Measurements from ENCODE around the gene CUBN. TPM values are rescaled to one million over a fixed set of nuclear protein-coding genes. Genes with fewer than 3 reads are reported as not detected.

Gene CUBN
- total and polyA plus RNA-seq, 7 donors, result 0.25 to 2.4 (median 1.1) TPM; not detected in 2

DNA sequence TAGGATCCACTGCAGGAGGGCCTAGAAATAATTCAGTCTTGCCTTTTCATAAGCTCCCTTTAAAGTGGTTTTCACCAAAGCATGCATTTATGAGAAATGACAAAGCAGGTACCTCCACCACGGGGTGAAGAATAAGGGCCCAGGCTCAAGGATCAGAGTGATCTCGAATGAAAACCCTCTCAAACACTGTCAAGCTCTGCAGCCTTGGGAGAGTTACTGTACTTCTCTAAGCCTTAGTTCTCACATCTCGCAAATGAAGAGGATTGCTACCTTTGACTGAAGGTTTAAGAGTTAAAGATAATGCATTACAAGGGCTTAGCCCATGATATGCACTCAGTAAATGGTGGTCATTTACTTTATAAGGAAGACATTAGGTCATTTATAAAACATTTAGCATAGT, 81.7 kb downstream of the CUBN start:
- no peak overlapping the region for H3K4me3 ChIP-seq
- H3K4me1 ChIP-seq, result no peaks in the 10 kb centered on the region
- TF ChIP-seq EP300 (IDR thresholded peaks at IDR 0.05) (no peak), POLR2AphosphoS5 (IDR thresholded peaks at IDR 0.05) (no peak), POLR2A (IDR thresholded peaks at IDR 0.05) (no peak)
- TF ChIP-seq, protein P1, sequence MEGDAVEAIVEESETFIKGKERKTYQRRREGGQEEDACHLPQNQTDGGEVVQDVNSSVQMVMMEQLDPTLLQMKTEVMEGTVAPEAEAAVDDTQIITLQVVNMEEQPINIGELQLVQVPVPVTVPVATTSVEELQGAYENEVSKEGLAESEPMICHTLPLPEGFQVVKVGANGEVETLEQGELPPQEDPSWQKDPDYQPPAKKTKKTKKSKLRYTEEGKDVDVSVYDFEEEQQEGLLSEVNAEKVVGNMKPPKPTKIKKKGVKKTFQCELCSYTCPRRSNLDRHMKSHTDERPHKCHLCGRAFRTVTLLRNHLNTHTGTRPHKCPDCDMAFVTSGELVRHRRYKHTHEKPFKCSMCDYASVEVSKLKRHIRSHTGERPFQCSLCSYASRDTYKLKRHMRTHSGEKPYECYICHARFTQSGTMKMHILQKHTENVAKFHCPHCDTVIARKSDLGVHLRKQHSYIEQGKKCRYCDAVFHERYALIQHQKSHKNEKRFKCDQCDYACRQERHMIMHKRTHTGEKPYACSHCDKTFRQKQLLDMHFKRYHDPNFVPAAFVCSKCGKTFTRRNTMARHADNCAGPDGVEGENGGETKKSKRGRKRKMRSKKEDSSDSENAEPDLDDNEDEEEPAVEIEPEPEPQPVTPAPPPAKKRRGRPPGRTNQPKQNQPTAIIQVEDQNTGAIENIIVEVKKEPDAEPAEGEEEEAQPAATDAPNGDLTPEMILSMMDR (IDR thresholded peaks at IDR 0.05), result no peak
- no peaks in the 10 kb centered on the region for H3K9me3 ChIP-seq
- H3K27me3 ChIP-seq, result no peaks in the 10 kb centered on the region
- H3K36me3 ChIP-seq, result no peaks in the 10 kb centered on the region
- no peak overlapping the region for H3K27ac ChIP-seq
- WGBS, 2 donors, result 82 to 84% methylated on average over 3 of the region's 3 CpGs
- intact Hi-C loops (cut with DNase I), result no loop called here
- DNase-seq, result no peak

GRCh38 chr10:17046989-17047388, 82.6 kb downstream of the CUBN start:
- TF ChIP-seq POLR2A (IDR thresholded peaks at IDR 0.05) (no peak), EP300 (IDR thresholded peaks at IDR 0.05) (no peak), POLR2AphosphoS5 (IDR thresholded peaks at IDR 0.05) (no peak)
- TF ChIP-seq, protein P1 (IDR thresholded peaks at IDR 0.05), result no peak
- no peak overlapping the region for H3K27ac ChIP-seq
- H3K4me1 ChIP-seq, result no peaks in the 10 kb centered on the region
- H3K36me3 ChIP-seq, result no peaks in the 10 kb centered on the region
- intact Hi-C loops (cut with DNase I), result no loop called here
- 82 to 83% methylated on average over 1 of the region's 1 CpG for WGBS, 2 donors
- H3K27me3 ChIP-seq, result no peaks in the 10 kb centered on the region
- DNase-seq, result no peak
- no peaks in the 10 kb centered on the region for H3K9me3 ChIP-seq
- H3K4me3 ChIP-seq, result no peak overlapping the region

GRCh38 chr10:17043586-17043985, 86.0 kb downstream of the CUBN start:
- 86 to 87% methylated on average over 8 of the region's 8 CpGs for WGBS, 2 donors
- H3K27me3 ChIP-seq, result no peaks in the 10 kb centered on the region
- intact Hi-C loops (cut with DNase I), result no loop called here

DNA sequence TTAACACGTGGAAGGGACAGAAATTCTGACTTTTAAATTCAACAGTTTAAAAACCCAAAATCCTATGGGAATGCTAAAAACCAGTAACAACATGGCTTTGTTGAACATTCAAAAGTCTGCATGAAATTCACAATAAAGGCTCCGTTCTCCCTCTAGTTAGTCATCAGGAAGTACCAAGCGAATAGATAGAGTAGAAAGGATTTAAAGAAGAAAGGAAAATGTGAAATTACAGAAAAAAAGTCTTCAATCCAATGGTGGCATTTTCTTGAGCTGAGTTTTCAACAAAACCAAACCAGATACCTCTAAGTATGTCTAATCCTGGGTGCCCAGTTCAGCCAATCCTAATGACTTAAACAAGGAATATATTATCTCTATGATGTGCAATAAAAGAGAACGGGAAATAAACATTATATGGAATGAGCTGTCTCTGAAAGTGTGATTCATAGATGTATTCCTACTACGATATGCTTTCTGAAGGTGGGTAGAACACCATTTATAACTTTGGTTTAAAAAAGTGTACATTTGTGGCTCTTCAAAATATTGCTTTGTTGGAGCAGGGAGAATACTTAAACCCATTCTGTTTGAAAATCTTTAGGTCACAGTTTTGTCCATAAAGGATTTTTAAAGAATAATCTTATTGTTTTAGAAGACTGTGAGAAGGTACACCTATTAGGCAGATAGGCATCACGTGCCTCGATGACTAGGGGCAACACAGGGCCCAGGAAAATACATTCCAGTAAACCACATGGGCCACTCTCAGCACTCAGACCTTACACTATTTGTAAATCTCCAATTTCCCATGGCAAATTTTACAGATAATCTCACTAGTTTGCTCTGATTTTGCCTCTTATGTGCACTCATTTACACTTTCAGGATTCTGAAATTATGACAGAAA, 87.7 kb downstream of the CUBN start:
- H3K4me3 ChIP-seq, result no peak overlapping the region
- TF ChIP-seq POLR2AphosphoS5 (IDR thresholded peaks at IDR 0.05) (no peak), EP300 (IDR thresholded peaks at IDR 0.05) (no peak), POLR2A (IDR thresholded peaks at IDR 0.05) (no peak)
- TF ChIP-seq, protein P1 (IDR thresholded peaks at IDR 0.05), result no peak
- DNase-seq, result no peak
- WGBS, 2 donors, result 67 to 81% methylated on average over 7 of the region's 7 CpGs
- no peaks in the 10 kb centered on the region for H3K4me1 ChIP-seq
- H3K36me3 ChIP-seq, result no peaks in the 10 kb centered on the region
- H3K27me3 ChIP-seq, result no peaks in the 10 kb centered on the region
- H3K27ac ChIP-seq, result peak overlapping the region in 2 of 4 donors; percentile 2 to 12
- intact Hi-C loops (cut with DNase I), result no loop called here
- no peaks in the 10 kb centered on the region for H3K9me3 ChIP-seq

More at GRCh38 chr10:17043586-17043985, 86.0 kb downstream of the CUBN start:
- no peaks in the 10 kb centered on the region for H3K9me3 ChIP-seq
- TF ChIP-seq, protein P1 (IDR thresholded peaks at IDR 0.05), result no peak
- TF ChIP-seq POLR2A (IDR thresholded peaks at IDR 0.05) (no peak), EP300 (IDR thresholded peaks at IDR 0.05) (no peak), POLR2AphosphoS5 (IDR thresholded peaks at IDR 0.05) (no peak)
- no peaks in the 10 kb centered on the region for H3K4me1 ChIP-seq
- no peak for DNase-seq
- H3K27ac ChIP-seq, result no peak overlapping the region
- H3K36me3 ChIP-seq, result no peaks in the 10 kb centered on the region
- H3K4me3 ChIP-seq, result no peak overlapping the region
